Activated CD4-positive, alpha-beta T cell treated with anti-CD3 and anti-CD28 coated beads for 24 hours (primary cell): ENCODE data around the gene ESCO1.

Experiments used
- DNase-seq, 2 donors: peaks; one replicate each; pipeline ENCODE4 v3.0.0-alpha.2; 2020; ENCODE audit warnings: low read depth in 2 of 2

ESCO1 gene

DNA sequence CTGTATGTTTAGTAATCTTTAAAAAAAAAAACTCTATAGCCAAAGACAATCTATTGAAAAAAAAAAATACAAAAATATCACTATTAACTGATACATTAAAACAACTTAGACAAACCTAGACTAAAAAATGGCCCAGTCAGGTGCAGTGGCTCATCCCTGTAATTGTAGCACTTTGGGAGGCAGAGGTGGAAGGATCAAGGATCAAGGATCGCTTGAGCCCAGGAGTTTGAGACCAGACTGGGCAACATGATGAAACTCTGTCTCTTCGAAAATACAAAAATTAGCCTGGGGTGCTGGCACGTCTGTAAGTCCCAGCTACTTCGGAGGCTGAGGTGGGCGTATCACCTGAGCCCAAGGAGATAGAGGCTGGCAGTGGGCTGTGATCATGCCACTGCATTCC lies 16.1 kb downstream of the ESCO1 start:
- no peak for DNase-seq

- no peak for DNase-seq
These were observed 24.8 kb downstream of the ESCO1 start for GRCh38 chr18:21575656-21576055.

DNA sequence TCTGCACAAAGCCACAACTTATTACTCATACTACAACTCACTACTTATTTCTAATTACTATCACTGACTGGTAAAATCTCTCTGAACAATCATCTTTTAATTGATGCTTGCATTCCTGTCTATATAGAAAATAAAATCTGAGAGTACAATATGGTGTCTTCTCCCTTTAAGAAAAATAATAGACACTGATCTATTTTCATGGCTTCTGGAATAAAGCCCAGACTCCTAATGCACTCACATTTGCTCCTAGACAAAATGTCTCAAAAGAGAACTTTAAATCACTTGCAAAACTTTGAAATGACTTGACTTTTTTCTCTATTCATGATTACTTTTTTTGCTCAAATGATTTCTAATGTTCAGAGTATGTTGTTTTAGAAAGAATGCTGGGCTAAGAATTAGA lies 28.7 kb downstream of the ESCO1 start:
- DNase-seq = no peak

- no peak for DNase-seq
These were observed 41.3 kb downstream of the ESCO1 start for GRCh38 chr18:21559195-21559594.

- no peak for DNase-seq
These were observed 42.8 kb downstream of the ESCO1 start for GRCh38 chr18:21557607-21558253.

- no peak for DNase-seq
These were observed 50.0 kb downstream of the ESCO1 start for GRCh38 chr18:21550510-21550970.

- no peak for DNase-seq
These were observed 51.9 kb downstream of the ESCO1 start for GRCh38 chr18:21548647-21549046.

DNA sequence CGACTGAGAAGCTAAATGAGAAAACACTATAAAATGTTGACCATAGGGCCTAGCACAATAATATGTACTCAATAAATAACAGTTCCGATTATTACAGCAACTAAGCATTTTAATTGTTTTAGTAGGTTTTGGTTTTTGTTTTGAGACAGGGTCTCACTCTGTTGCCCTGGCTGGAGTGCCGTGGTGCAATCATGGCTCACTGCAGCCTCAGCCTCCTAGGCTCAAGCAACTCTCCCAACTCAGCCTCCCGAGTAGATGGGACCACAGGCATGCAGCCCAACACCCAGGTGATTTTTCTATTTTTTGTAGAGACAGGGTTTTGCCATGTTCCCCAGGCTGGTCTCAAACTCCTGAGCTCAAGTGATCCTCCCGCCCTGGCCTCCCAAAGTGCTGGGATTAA lies 54.1 kb downstream of the ESCO1 start:
- no peak for DNase-seq

GRCh38 chr18:21538230-21538629 lies 62.3 kb downstream of the ESCO1 start:
- no peak for DNase-seq

DNA sequence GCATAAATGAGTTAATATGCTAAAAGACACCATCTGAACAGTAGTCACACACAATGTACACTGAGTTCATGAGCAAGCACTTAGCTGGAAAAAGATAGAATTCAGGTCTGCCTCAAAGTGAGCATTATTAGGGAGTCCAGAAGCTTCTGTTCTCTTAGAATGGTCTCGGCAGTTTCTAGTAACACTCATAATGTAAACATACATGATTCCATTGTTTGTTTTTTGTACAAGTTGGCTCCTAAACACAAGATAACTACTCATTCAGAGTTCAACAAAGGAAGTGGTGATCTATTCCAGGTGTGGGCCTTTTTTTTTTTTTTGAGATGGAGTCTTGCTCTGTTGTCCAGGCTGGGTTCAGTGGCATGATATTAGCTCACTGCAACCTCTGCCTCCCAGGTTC lies 66.2 kb downstream of the ESCO1 start:
- DNase-seq = no peak

GRCh38 chr18:21526463-21526862 lies 74.0 kb downstream of the ESCO1 start:
- no peak for DNase-seq

DNA sequence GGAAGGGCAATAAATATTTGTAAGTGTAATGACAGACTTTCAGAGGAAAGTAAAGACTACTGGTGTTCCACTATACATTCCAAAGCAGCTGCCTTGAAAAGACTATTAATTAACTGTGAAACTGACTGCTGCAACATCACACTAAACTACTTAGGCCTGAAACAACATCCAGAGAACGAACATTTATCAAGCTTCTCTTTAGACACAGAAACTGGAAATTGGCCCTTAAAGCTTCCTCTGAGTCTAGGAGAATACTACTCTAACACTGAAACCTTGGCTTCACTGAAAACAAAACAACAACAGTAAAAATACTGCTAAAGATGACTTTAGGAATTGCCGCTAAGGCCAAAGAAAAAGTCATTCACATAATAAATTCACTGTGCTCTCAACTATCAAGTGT lies 74.6 kb downstream of the ESCO1 start:
- DNase-seq = no peak

GRCh38 chr18:21522530-21522929 lies 78.0 kb downstream of the ESCO1 start:
- no peak for DNase-seq

GRCh38 chr18:21513741-21514140 lies 86.8 kb downstream of the ESCO1 start:
- DNase-seq = no peak

- no peak for DNase-seq
These were observed 87.2 kb downstream of the ESCO1 start for GRCh38 chr18:21513292-21513691.

- DNase-seq = no peak
These were observed 91.4 kb downstream of the ESCO1 start for GRCh38 chr18:21509062-21509461.

GRCh38 chr18:21507913-21508701 lies 92.4 kb downstream of the ESCO1 start:
- DNase-seq = no peak

DNA sequence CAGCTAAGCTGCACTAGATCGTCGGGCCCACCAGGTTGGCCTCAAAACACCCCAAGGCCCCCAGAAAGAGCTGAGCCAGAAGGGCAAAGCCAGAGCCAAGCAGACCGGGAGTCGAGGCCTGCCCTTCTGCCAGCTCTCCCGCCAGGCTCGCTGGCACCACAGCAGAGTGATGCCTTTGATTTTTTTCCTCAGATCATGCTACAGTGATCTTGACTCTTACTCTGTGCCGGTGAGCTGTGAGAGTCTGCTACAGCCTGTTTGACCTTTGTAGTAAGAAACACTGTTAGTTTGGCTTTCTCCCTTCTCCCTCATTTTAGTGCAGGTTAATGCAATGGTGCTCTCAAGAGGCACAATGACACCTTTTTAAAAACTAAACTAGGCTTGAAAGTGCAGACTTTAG lies 97.8 kb downstream of the ESCO1 start:
- no peak for DNase-seq

DNA sequence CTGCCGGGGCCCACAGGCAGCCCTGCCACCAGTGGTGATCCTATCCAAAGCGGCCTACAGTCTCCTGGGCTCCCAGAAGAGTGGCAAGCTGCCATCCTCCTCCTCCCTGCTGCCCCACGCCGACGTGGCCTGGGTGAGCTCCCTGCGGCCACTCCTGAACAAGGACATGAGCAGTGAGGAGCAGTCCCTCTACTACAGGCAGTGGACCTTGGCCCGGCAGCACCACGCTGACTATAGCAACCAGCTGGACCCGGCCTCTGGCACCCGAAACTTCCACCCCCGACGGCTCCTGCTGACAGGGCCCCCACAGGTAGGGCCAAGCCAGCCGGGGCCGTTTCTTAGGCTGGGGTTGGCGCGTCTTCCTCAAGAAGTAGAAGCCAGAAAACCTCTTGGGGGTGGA lies 100.5 kb downstream of the ESCO1 start:
- no peak for DNase-seq

DNA sequence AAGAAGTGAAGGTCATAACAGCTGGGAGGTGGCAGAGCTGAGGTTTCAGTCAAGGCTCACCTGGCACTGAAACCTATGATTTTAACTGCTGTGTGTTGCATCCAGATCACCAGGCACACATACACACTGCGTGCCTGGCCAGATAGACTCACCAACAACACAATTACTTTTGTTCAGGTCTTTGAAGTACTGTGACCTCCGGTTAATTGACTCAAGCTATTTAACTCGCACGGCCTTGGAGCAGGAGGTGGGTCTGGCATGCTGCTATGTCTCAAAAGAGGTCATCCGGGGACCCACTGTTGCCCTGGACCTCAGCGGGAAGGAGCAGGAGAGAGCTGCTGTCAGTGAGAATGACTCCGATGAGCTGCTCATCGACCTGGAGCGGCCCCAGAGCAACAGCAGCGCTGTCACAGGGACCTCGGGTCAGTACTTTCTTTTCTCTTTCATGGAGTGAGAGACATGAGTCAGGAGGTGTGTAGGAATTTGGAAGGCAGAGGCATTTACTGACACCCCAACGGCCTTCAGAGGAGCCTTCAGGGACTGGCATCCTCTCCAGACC lies 104.1 kb downstream of the ESCO1 start:
- no peak for DNase-seq

DNA sequence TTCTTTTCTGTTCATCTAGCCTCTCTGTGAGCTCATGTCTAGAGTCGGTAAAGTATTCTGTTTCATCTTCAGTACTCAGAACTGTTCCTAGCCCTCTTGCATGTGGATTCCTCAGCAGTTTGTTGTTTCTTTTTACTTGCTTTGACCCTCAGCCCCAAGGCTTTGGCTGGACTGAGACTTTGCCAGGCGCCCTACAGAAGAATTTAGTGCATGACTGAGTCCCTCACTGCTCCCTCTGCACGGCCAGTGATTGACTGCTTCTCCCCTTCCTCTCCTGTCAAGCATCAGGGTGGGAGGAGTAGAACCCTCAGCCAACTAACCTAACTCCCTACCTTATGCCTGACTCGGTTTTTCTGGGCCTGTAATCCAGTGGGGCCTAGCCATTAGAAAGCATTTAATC lies 109.8 kb downstream of the ESCO1 start:
- DNase-seq = no peak

- DNase-seq = no peak
These were observed 110.5 kb downstream of the ESCO1 start for GRCh38 chr18:21489919-21490495.
